OCI-LY7 (cell line): ENCODE results near the gene GALNT10. TPM values are rescaled to one million over a fixed set of nuclear protein-coding genes. Genes with fewer than 3 reads are reported as not detected.

Source experiments
- BruUV-seq: library from RNA; stranded (reverse); fragments of 400-500 nt; replicated peaks from 2 replicates; lab custom pipeline; 2021; lab: Mats Ljungman, UMichigan
- CTCF ChIA-PET: fragments of 300-600 bp; sonication (Branson Sonifier 250); formaldehyde crosslinking; loops from one replicate; lab custom pipeline; 2022; ENCODE audit warnings: antibody characterized with exemption; ENCODE audit not compliant: unreplicated experiment; lab: Charles Lee
- POLR2A ChIA-PET: fragments of 300-600 bp; sonication (Branson Sonifier 250); formaldehyde crosslinking; loops from one replicate; lab custom pipeline; 2022; ENCODE audit warnings: antibody characterized with exemption; lab: Charles Lee
- DNase-seq: peaks from one replicate; pipeline ENCODE4 v3.0.0-alpha.2; 2015; ENCODE audit warnings: low spot score
- H2AFZ ChIP-seq: fragments of 200-600 bp; sonication (generic), shearing (Covaris generic); 2 replicates; pipeline ENCODE4 v1.6.1; 2014; ENCODE audit warnings: mild to moderate bottlenecking, antibody characterized with exemption, low read length, moderate library complexity
- H3K27ac ChIP-seq: fragments of 200-600 bp; sonication (generic); 2 replicates; pipeline ENCODE4 v1.5.1; 2014; ENCODE audit warnings: mixed run types, low read depth, mild to moderate bottlenecking, moderate library complexity, low read length, inconsistent platforms; ENCODE audit not compliant: poor library complexity, severe bottlenecking
- H3K36me3 ChIP-seq: fragments of 200-600 bp; sonication (generic); 2 replicates; pipeline ENCODE4 v1.6.1; 2014; ENCODE audit warnings: mild to moderate bottlenecking, antibody characterized with exemption, low read length, moderate library complexity, mixed read lengths; ENCODE audit not compliant: insufficient read depth
- H3K4me1 ChIP-seq: fragments of 200-600 bp; sonication (generic); 2 replicates; pipeline ENCODE4 v1.5.1; 2014; ENCODE audit warnings: mild to moderate bottlenecking, low read length; ENCODE audit not compliant: insufficient read depth, poor library complexity, severe bottlenecking
- H3K4me2 ChIP-seq: fragments of 200-600 bp; sonication (generic); 2 replicates; pipeline ENCODE4 v1.6.1; 2014; ENCODE audit warnings: mild to moderate bottlenecking, low read length
- H3K4me3 ChIP-seq: fragments of 200-600 bp; sonication (generic); 2 replicates; pipeline ENCODE4 v1.5.1; 2014; ENCODE audit warnings: mild to moderate bottlenecking, low read depth, low read length; ENCODE audit not compliant: poor library complexity, severe bottlenecking
- H3K79me2 ChIP-seq: fragments of 200-600 bp; sonication (generic); 2 replicates; pipeline ENCODE4 v1.6.1; 2016; ENCODE audit warnings: low read depth, mild to moderate bottlenecking, low read length, moderate library complexity, mixed read lengths; ENCODE audit not compliant: insufficient read depth
- H3K9me2 ChIP-seq: fragments of 200-600 bp; sonication (generic); 2 replicates; pipeline ENCODE4 v1.6.1; 2016; ENCODE audit warnings: mild to moderate bottlenecking, low read length, mixed read lengths; ENCODE audit not compliant: insufficient read depth
- H3K9me3 ChIP-seq: fragments of 200-600 bp; sonication (generic); 2 replicates; pipeline ENCODE4 v1.6.1; 2014; ENCODE audit warnings: mild to moderate bottlenecking, mixed run types, low read length, mixed read lengths
- H4K20me1 ChIP-seq: fragments of 200-600 bp; sonication (generic); 2 replicates; pipeline ENCODE4 v1.6.1; 2014; ENCODE audit warnings: mild to moderate bottlenecking, antibody characterized with exemption, low read length, moderate library complexity, mixed read lengths; ENCODE audit not compliant: insufficient read depth
- CTCF ChIP-seq: fragments of 200-600 bp; sonication (generic); conservative IDR thresholded peaks from 2 replicates; pipeline ENCODE4 v1.5.1; 2014; ENCODE audit warnings: mild to moderate bottlenecking, antibody characterized with exemption, low read length, moderate library complexity, mixed read lengths
- EZH2phosphoT487 ChIP-seq: fragments of 200-600 bp; sonication (generic); IDR thresholded peaks from 2 replicates; pipeline ENCODE4 v1.6.1; 2018; ENCODE audit warnings: low read depth, borderline replicate concordance, mild to moderate bottlenecking, mixed run types, antibody characterized with exemption, low read length, moderate library complexity, mixed read lengths
- intact Hi-C: fragments of 100-400 bp; cut with micrococcal nuclease; formaldehyde crosslinking; loops from one replicate; pipeline ENCODE4 v1.10.0; 2022; ENCODE audit not compliant: unreplicated experiment
- total RNA-seq, 2 experiments: library from RNA; depleted of rRNA in 1 of 2; stranded (reverse); fragments of >200 nt in 1 of 2; shearing (Covaris generic) in 1 of 2; gene quantifications; 2 replicates each; pipeline ENCODE4 v1.2.3, GENCODE V29; 2014 to 2022

The GALNT10 gene
- total RNA-seq, 2 experiments from 2014 or later = 7.3 to 20.6 TPM

GRCh38 chr5:154271466-154271865 is 80.9 kb downstream of the GALNT10 start:
- no peak for TF ChIP-seq CTCF
- no peak for TF ChIP-seq EZH2phosphoT487

GRCh38 chr5:154271936-154272514 is 81.5 kb downstream of the GALNT10 start:
- Histone ChIP-seq H3K9me3 (no peaks in the 10 kb centered on the region), H3K27ac (no peak overlapping the region), H3K4me1 (no peaks in the 10 kb centered on the region), H3K36me3 (no peaks in the 10 kb centered on the region), H4K20me1 (no peaks in the 10 kb centered on the region), H3K9me2 (no peaks in the 10 kb centered on the region), H2AFZ (no peak overlapping the region), H3K79me2 (no peaks in the 10 kb centered on the region), H3K4me3 (no peak overlapping the region), H3K4me2 (no peak overlapping the region)
- intact Hi-C loops = no loop called here
- no TSS peak for BruUV-seq
- ChIA-PET POLR2A (interaction anchor here (0.6 to 1.0 kb wide), 2 partner anchors 197 to 322 kb away, joined by 5 to 6 read pairs; no protein-coding TSS in a partner anchor), CTCF (no interaction called here)
- TF ChIP-seq EZH2phosphoT487 (no peak), CTCF (no peak)
- DNase-seq = no peak

More at GRCh38 chr5:154271466-154271865, 80.9 kb downstream of the GALNT10 start:
- BruUV-seq = no TSS peak
- Histone ChIP-seq H4K20me1 (no peaks in the 10 kb centered on the region), H3K4me3 (no peak overlapping the region), H3K36me3 (no peaks in the 10 kb centered on the region), H2AFZ (no peak overlapping the region), H3K27ac (no peak overlapping the region), H3K4me2 (no peak overlapping the region), H3K9me3 (no peaks in the 10 kb centered on the region), H3K79me2 (no peaks in the 10 kb centered on the region), H3K4me1 (no peaks in the 10 kb centered on the region), H3K9me2 (no peaks in the 10 kb centered on the region)
- no peak for DNase-seq
- ChIA-PET CTCF (no interaction called here), POLR2A (interaction anchor here (0.6 to 1.0 kb wide), 2 partner anchors 196 to 323 kb away, joined by 5 to 6 read pairs; no protein-coding TSS in a partner anchor)
- intact Hi-C loops = no loop called here

- no peaks in the 10 kb centered on the region for H3K9me3 ChIP-seq
- TF ChIP-seq EZH2phosphoT487 (no peak), CTCF (no peak)
- H3K79me2 ChIP-seq = no peaks in the 10 kb centered on the region
- no peak for DNase-seq
- H3K4me2 ChIP-seq = no peak overlapping the region
- H3K27ac ChIP-seq = no peak overlapping the region
- ChIA-PET POLR2A (no interaction called here), CTCF (no interaction called here)
- BruUV-seq = no TSS peak
- H4K20me1 ChIP-seq = no peaks in the 10 kb centered on the region
- H3K4me3 ChIP-seq = no peak overlapping the region
- no peaks in the 10 kb centered on the region for H3K4me1 ChIP-seq
- intact Hi-C loops = no loop called here
- H2AFZ ChIP-seq = no peak overlapping the region
- no peaks in the 10 kb centered on the region for H3K36me3 ChIP-seq
- no peaks in the 10 kb centered on the region for H3K9me2 ChIP-seq
These were observed 82.6 kb downstream of the GALNT10 start for GRCh38 chr5:154273028-154273617.
